K562 (cell line): Measurements from ENCODE around the gene GTSE1. TPM values are rescaled to one million over a fixed set of nuclear protein-coding genes. Genes with fewer than 3 reads are reported as not detected.

Experiments used
- BCLAF1 ChIP-seq, 2 experiments: fragments of 450-650 bp in 1 of 2; IDR thresholded peaks; 2 replicates each; pipeline ENCODE4 v1.6.1; 2011 to 2017; ENCODE audit warnings: low read depth in 2 of 2, antibody characterized with exemption in 1 of 2, borderline replicate concordance in 1 of 2, low read length in 1 of 2, mild to moderate bottlenecking in 1 of 2, mixed read lengths in 1 of 2; ENCODE audit not compliant: control insufficient read depth in 1 of 2
- ETS1 ChIP-seq: conservative IDR thresholded peaks from 2 replicates; pipeline ENCODE4 v1.6.1; 2011; ENCODE audit warnings: low read depth, mild to moderate bottlenecking, low read length; ENCODE audit not compliant: control insufficient read depth
- HMG20B ChIP-seq: fragments of 250-450 bp; sonication (Bioruptor Pico); IDR thresholded peaks from 2 replicates; pipeline ENCODE4 v1.5.0; 2021; ENCODE audit warnings: mild to moderate bottlenecking
- HNRNPUL1 ChIP-seq: fragments of 200-400 bp; formaldehyde crosslinking; IDR thresholded peaks from 2 replicates; pipeline ENCODE4 v1.6.1; 2017; ENCODE audit warnings: low read length
- MCM7 ChIP-seq, 2 experiments: fragments of 450-650 bp; IDR thresholded peaks; 2 replicates each; pipeline ENCODE4 v1.6.1; 2016 to 2018
- NKRF ChIP-seq: fragments of 450-650 bp; IDR thresholded peaks from 2 replicates; pipeline ENCODE4 v1.6.1; 2016; ENCODE audit warnings: borderline replicate concordance
- SIN3A ChIP-seq, 2 experiments: fragments of 150-350 bp in 1 of 2; IDR thresholded peaks; 2 replicates each; pipeline ENCODE4 v1.6.1; 2011 to 2016; ENCODE audit warnings: borderline replicate concordance in 2 of 2, low read depth in 2 of 2, low read length in 2 of 2, mild to moderate bottlenecking in 2 of 2, moderate library complexity in 2 of 2; ENCODE audit not compliant: control insufficient read depth in 1 of 2
- ZBED1 ChIP-seq: IDR thresholded peaks from 2 replicates; pipeline ENCODE4 v1.6.1; 2014
- ZNF395 ChIP-seq: fragments of 200-800 bp; sonication (Bioruptor generic); IDR thresholded peaks from 2 replicates; pipeline ENCODE4 v1.6.1; 2017; ENCODE audit warnings: missing genetic modification characterization, missing compliant biosample characterization
- ZNF609 ChIP-seq: sonication (generic); formaldehyde crosslinking; IDR thresholded peaks from 2 replicates; pipeline ENCODE4 v1.8.1; 2023; ENCODE audit warnings: missing genetic modification reagents, mild to moderate bottlenecking, borderline replicate concordance
- polyA plus RNA-seq, 8 experiments: library from polyadenylated mRNA; depleted of rRNA in 4 of 8; stranded (reverse) in 5 of 8; unstranded in 3 of 8; fragments of >200 nt; fragmentation: Nextera tagmentation in 2 of 8; fragmentation: Illumina TruSeq in 1 of 8; extraction: Ambion mirVana in 2 of 8; extraction: Trizol in 1 of 8; gene quantifications; 2 replicates each; pipeline versions ENCODE4 v1.2.1 to v1.2.3, GENCODE V29; 2011 to 2014; ENCODE audit warnings: inconsistent platforms in 1 of 8, missing spikeins in 1 of 8
- total RNA-seq, 7 experiments: library from RNA; depleted of rRNA in 6 of 7; stranded (reverse); fragments of >200 nt in 6 of 7; fragmentation: Illumina TruSeq in 2 of 7; extraction: Trizol in 2 of 7; gene quantifications; 2 replicates each; pipeline versions ENCODE4 v1.2.1 to v1.2.3, GENCODE V29; 2011 to 2021; ENCODE audit warnings: low replicate concordance in 1 of 7

GTSE1 gene
- total and polyA plus RNA-seq, 9 of the 15 experiments (the other 6 are each of a cell fraction or from before 2014, with no cell fraction given) = 2.5 to 22.5 (median 12.9) TPM

- TF ChIP-seq BCLAF1 (IDR thresholded peaks at IDR 0.05; ENCODE audit: borderline replicate concordance in 1 of 2, control insufficient read depth in 1 of 2, low read depth in 2 of 2, low read length in 1 of 2) (no peak), ETS1 (no peak), ZNF609 (CRISPR knock-in tag) (no peak), MCM7 (IDR thresholded peaks at IDR 0.05) (no peak), HNRNPUL1 (no peak), SIN3A (IDR thresholded peaks at IDR 0.05; ENCODE audit: borderline replicate concordance in 2 of 2, control insufficient read depth in 1 of 2, low read depth in 2 of 2, low read length in 2 of 2) (no peak), ZBED1 (no peak), ZNF395 (CRISPR knock-in tag) (no peak), NKRF (no peak), HMG20B (CRISPR knock-in tag) (no peak)
- TF ChIP-seq, all 486 proteins: peak for 0
Measured at GRCh38 chr22:46274381-46274780, 22.3 kb upstream of the GTSE1 start (continued).
